ENCODE results near the gene MRPS24.
"Not testable (repeated sequence)": the region's sequence is repeated elsewhere in the genome, so short reads cannot be mapped to it uniquely, and the experiment has no call there.

The MRPS24 gene

DNA sequence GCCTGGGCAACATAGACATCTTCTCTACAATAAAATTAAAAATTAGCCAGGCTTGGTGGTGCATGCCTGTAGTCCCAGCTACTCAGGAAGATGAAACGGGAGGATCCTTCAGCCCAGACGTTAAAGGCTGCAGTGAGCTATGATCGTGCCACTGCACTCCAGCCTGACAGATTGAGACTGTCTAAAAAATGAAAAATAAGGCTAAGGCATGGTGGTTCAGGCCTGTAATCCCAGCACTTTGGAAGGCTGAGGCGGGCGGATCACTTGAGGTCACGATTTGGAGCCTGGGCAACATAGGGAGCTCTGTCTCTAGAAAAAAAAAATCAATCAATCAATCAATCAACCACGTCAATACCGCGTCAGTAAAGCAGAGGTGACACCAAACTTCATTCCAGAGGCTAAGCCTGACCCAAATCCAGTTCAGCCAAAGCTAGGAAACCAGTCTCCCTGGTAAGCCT is 31.1 kb downstream of the MRPS24 start:
- DNase-seq (ENCODE audit: low read depth in 2 of 2): no peak

DNA sequence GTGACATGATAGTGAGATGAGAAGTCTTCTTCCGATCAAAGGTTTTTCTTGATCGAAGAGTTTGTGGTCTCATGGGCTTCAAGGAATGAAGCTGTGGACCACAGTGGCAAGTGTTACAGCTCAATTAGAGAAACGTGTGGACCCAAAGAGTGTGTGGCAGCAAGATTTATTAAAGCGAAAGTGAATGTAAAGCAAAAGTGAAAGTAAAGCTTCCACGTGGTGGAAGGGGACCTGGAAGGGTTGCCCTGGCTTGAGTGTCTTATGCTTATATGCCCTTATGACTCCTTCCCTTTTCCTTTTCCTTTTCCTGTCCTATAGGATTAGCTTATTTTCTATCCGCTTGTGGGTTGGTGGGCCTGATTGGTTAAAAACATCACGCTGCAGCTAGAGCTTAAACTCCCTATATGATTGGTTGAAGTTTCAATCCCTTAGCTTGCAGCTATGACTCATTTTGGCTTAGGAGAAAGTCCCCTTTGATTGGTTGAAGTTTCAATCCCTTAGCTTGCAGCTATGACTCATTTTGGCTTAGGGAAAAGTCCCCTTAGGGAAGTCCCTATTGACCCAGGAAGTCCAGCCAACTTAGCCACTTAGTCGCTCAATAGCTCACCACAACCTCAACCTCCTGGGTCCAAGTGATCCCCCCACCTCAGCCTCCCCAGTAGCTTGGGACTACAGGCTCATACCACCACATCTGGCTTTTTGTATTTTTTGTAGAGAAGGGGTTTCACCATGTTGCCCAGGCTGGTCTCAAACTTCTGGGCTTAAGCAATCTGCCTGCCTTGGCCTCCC is 34.7 kb downstream of the MRPS24 start:
- no peak for DNase-seq (ENCODE audit: low read depth in 2 of 2)

DNA sequence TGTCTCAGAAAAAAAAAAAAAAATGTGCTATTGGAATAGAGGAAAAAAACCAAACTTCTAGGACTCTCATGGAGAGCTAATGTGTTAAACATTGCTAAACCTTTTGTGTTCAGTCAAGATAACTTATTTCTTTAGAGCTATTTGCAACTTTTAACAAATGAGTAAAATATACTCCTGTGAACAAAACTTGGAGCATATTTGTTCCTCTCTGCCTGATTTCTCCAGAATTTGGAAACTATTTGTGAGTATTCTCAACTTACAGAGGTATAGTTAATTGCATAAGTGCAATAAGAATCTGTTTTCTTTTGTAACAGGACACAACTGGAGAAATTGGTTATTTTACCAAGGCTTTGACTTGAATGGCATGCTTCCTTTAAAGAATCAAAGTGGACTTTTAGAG is 38.4 kb downstream of the MRPS24 start:
- not testable (repeated sequence) for DNase-seq (ENCODE audit: low read depth in 2 of 2)

DNA sequence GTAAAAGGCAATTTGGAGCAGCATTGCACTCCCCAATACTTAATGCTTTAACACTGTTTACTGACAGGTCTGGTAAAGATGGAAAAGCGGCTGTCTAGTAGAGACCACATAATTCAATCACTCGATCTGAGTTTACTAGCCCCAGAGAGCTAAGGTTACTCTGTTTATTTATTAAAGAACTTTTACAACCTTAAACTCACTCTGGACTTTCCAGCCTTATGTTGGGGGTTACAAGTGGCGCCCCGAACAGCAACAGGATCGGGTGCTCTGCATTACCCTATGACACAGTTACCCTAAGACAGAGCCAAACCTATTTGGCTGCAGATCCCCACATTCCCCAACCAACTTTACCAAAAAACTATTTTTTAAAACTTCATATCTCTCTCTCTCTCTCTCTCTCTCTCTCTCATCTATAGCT is 43.9 kb downstream of the MRPS24 start:
- no peak for DNase-seq (ENCODE audit: low read depth in 2 of 2)

DNA sequence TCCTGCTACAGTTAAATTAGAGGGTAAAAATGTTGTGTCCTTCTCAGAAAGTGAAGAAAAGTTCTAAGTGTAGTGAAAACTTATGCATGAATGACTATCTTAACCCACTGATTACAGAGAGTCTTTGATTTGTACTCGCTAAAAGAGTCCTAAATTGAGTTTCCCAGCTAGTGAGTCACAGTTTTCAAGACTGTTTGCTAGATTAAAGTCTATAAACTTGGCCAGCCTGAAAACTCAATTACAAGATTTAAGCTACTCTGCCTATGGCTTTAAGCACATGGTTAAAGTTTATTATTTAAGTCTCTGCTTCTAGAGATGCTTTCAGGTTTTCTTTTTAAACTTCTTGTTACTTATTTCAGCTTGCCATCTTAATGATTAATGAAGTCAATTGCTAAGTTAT is 44.4 kb downstream of the MRPS24 start:
- DNase-seq (ENCODE audit: low read depth in 2 of 2): no peak

DNA sequence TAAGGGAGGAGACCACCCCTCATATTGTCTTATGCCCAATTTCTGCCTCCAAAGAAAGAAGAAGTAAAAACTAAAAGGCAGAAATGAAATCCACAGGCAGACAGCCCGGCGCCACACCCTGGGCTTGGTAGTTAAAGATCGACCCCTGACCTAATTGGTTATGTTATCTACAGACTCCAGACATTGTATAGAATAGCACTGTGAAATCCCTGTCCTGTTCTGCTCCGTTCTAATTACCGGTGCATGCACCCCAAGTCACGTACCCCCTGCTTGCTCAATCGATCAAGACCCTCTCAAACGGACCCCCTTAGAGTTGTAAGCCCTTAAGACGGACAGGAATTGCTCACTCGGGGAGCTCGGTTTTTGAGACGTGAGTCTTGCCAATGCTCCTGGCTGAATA is 44.8 kb downstream of the MRPS24 start:
- not testable (repeated sequence) for DNase-seq (ENCODE audit: low read depth in 2 of 2)

DNA sequence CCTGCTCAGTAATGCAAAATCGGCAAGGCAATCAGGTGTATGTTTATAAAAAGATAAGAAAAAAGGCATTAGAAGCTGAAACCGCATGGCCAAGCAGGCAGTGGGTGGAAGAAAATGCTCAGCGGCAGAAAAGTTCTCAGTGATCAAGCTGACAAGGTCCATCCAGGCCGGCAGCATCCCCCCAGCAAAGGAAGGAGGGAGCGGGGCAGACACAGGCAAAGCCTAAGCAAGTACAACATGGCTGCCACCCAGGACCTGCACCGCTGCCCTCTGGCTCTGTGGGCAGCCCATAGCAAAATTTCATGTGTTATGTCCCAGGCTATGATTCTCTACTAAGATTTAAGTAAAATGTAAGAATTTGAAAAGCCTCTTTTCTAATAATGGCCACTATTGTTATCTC is 45.4 kb downstream of the MRPS24 start:
- DNase-seq (ENCODE audit: low read depth in 2 of 2): no peak

DNA sequence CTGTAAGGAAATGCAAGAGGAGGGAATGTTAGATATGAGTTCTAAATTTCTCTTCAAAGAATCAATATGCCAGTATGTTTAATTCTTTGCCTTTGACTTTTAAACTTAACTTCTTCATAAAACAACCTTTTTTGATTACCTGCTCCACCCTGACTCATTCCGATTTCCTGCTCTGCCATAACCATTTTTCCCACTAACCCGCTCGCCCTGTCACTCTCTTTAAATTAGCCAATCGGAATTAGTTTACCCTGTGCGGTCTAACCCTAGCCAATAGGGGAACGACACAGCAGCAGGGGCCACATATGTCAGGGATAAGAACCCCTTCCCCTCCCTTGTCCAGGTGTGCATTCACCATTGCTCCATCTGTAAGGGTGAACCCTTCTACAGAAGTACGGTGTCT is 45.9 kb downstream of the MRPS24 start:
- not testable (repeated sequence) for DNase-seq (ENCODE audit: low read depth in 2 of 2)
